Astrocyte (in vitro differentiated cells and primary cell): ENCODE measurements around the gene MCF2L2.

Source experiments
- EZH2 ChIP-seq: IDR thresholded peaks from 2 replicates; pipeline ENCODE4 v1.6.1; 2012; ENCODE audit warnings: mild to moderate bottlenecking, low read length, inconsistent platforms; ENCODE audit not compliant: insufficient read depth
- TF ChIP-seq, protein P1 (sequence below): IDR thresholded peaks from 2 replicates; pipeline ENCODE4 v1.5.1; 2011; ENCODE audit warnings: low read depth, mild to moderate bottlenecking, inconsistent platforms, low read length, moderate library complexity; ENCODE audit not compliant: insufficient read depth

DNA sequence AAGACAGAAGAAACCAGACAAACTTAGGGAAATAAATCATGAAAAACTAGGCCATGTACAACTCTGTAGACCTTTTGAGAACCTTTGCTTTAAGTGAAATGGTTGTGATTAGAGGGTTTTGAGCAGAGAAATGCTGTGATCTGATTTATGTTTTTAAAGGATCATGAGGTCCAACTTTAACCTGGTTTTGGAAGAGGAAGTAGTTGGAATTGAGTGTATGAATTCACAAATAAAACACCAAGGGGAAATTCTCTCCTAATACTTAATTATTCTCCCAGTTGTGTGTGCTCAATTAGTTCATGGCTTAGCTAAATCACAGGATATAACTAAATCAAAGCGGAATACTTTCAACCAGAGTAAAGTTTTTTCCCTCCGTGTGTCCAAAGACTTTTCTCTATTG lies 45.5 kb upstream of the MCF2L2 start:
- TF ChIP-seq, protein P1, sequence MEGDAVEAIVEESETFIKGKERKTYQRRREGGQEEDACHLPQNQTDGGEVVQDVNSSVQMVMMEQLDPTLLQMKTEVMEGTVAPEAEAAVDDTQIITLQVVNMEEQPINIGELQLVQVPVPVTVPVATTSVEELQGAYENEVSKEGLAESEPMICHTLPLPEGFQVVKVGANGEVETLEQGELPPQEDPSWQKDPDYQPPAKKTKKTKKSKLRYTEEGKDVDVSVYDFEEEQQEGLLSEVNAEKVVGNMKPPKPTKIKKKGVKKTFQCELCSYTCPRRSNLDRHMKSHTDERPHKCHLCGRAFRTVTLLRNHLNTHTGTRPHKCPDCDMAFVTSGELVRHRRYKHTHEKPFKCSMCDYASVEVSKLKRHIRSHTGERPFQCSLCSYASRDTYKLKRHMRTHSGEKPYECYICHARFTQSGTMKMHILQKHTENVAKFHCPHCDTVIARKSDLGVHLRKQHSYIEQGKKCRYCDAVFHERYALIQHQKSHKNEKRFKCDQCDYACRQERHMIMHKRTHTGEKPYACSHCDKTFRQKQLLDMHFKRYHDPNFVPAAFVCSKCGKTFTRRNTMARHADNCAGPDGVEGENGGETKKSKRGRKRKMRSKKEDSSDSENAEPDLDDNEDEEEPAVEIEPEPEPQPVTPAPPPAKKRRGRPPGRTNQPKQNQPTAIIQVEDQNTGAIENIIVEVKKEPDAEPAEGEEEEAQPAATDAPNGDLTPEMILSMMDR: no peak
- TF ChIP-seq EZH2: no peak
